K562 (cell line): ENCODE data around the gene CCDC69.
A peak's percentile ranks its signal among the peaks of the same experiment; 100 is the strongest.

ENCODE experiments used
- PCBP1 ChIP-seq: fragments of 200-400 bp; formaldehyde crosslinking; IDR thresholded peaks from 2 replicates; pipeline ENCODE4 v1.6.1; 2018; ENCODE audit warnings: mild to moderate bottlenecking, low read depth, low read length; ENCODE audit not compliant: poor library complexity, severe bottlenecking
- POLR2A ChIP-seq: fragments of 450-650 bp; conservative IDR thresholded peaks from 2 replicates; pipeline ENCODE4 v1.6.1; 2016
- RNF2 ChIP-seq: sonication (generic); IDR thresholded peaks from 2 replicates; pipeline ENCODE4 v1.6.1; 2016
- SAP30 ChIP-seq: fragments of 200-600 bp; sonication (generic); IDR thresholded peaks from 2 replicates; pipeline ENCODE4 v1.6.1; 2012; ENCODE audit warnings: borderline replicate concordance, low read depth, mild to moderate bottlenecking, moderate library complexity, low read length, control low read depth, inconsistent platforms; ENCODE audit not compliant: insufficient read depth, poor library complexity, severe bottlenecking
- ZNF354B ChIP-seq: fragments of 250-450 bp; sonication (Bioruptor Pico); IDR thresholded peaks from 2 replicates; pipeline ENCODE4 v1.4.0; 2020
- ZSCAN32 ChIP-seq: fragments of 450-650 bp; formaldehyde crosslinking; IDR thresholded peaks from 2 replicates; pipeline ENCODE4 v1.4.0; 2020; ENCODE audit warnings: mild to moderate bottlenecking, moderate library complexity
- TF ChIP-seq, protein P1 (sequence below), 2 experiments: fragments of 450-650 bp in 1 of 2; sonication (generic) in 1 of 2; formaldehyde crosslinking in 1 of 2; IDR thresholded peaks in 1 of 2; conservative IDR thresholded peaks in 1 of 2; 2 replicates each; pipeline versions ENCODE4 v1.6.1 to v1.8.1; 2016 to 2023; ENCODE audit warnings: mild to moderate bottlenecking in 2 of 2, moderate library complexity in 2 of 2, inconsistent platforms in 1 of 2, missing genetic modification reagents in 1 of 2

- TF ChIP-seq, protein P1, sequence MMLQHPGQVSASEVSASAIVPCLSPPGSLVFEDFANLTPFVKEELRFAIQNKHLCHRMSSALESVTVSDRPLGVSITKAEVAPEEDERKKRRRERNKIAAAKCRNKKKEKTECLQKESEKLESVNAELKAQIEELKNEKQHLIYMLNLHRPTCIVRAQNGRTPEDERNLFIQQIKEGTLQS (IDR thresholded peaks at IDR 0.05): peak; percentile 93
- TF ChIP-seq, protein P1 (CRISPR knock-in tag; conservative IDR thresholded peaks at IDR 0.05): no peak
- no peak for TF ChIP-seq ZNF354B
- TF ChIP-seq PCBP1: no peak
- no peak for TF ChIP-seq POLR2A
- no peak for TF ChIP-seq SAP30
- no peak for TF ChIP-seq RNF2
- TF ChIP-seq ZSCAN32 (CRISPR knock-in tag): no peak
Observed at GRCh38 chr5:151164687-151165392, 59.1 kb downstream of the CCDC69 start.
